H9 (cell line): Measurements from ENCODE around the gene RHBDL1. TPM values are rescaled to one million over a fixed set of nuclear protein-coding genes. Genes with fewer than 3 reads are reported as not detected.

Experiments used
- DNase-seq: peaks from one replicate; pipeline ENCODE4 v3.0.0-alpha.2; 2017
- H2AFZ ChIP-seq: one replicate; pipeline ENCODE4 v1.6.1; 2013; ENCODE audit warnings: mild to moderate bottlenecking, low read length, control low read depth, moderate library complexity
- H2AK5ac ChIP-seq: 2 replicates; pipeline ENCODE4 v1.6.1; 2013; ENCODE audit warnings: low read length, control low read depth, mixed read lengths; ENCODE audit not compliant: insufficient read length
- H2BK120ac ChIP-seq: one replicate; pipeline ENCODE4 v1.6.1; 2013; ENCODE audit warnings: low read depth, mild to moderate bottlenecking, low read length, control low read depth, inconsistent platforms; ENCODE audit not compliant: poor library complexity, severe bottlenecking
- H2BK12ac ChIP-seq: 2 replicates; pipeline ENCODE4 v1.6.1; 2013; ENCODE audit warnings: low read length, control low read depth, mixed read lengths, low read depth; ENCODE audit not compliant: insufficient read length
- H2BK15ac ChIP-seq: 2 replicates; pipeline ENCODE4 v1.6.1; 2013; ENCODE audit warnings: low read depth, low read length, control low read depth
- H2BK20ac ChIP-seq: one replicate; pipeline ENCODE4 v1.6.1; 2013; ENCODE audit warnings: low read depth, mild to moderate bottlenecking, low read length, control low read depth, inconsistent platforms; ENCODE audit not compliant: poor library complexity, severe bottlenecking
- H2BK5ac ChIP-seq: 2 replicates; pipeline ENCODE4 v1.6.1; 2013; ENCODE audit warnings: low read length, control low read depth, mixed read lengths; ENCODE audit not compliant: insufficient read length
- H3K14ac ChIP-seq: 2 replicates; pipeline ENCODE4 v1.6.1; 2013; ENCODE audit warnings: low read length, control low read depth; ENCODE audit not compliant: insufficient read depth
- H3K18ac ChIP-seq: 2 replicates; pipeline ENCODE4 v1.6.1; 2013; ENCODE audit warnings: low read depth, mild to moderate bottlenecking, mixed read lengths, low read length, control low read depth; ENCODE audit not compliant: insufficient read length
- H3K23ac ChIP-seq: 2 replicates; pipeline ENCODE4 v1.6.1; 2013; ENCODE audit warnings: low read length, control low read depth, mixed read lengths, low read depth; ENCODE audit not compliant: insufficient read length
- H3K23me2 ChIP-seq: 2 replicates; pipeline ENCODE4 v1.6.1; 2013; ENCODE audit warnings: low read depth, mild to moderate bottlenecking, mixed read lengths, low read length, control low read depth; ENCODE audit not compliant: insufficient read length, poor library complexity, severe bottlenecking
- H3K27ac ChIP-seq: 2 replicates; pipeline ENCODE4 v1.5.1; 2013; ENCODE audit warnings: low read length, control low read depth, mixed read lengths, low read depth; ENCODE audit not compliant: insufficient read length
- H3K27me3 ChIP-seq: 2 replicates; pipeline ENCODE4 v1.6.1; 2013; ENCODE audit warnings: low read length, control low read depth, inconsistent platforms; ENCODE audit not compliant: insufficient read depth
- H3K4ac ChIP-seq: 2 replicates; pipeline ENCODE4 v1.6.1; 2013; ENCODE audit warnings: low read depth, mild to moderate bottlenecking, control low read depth, inconsistent platforms, low read length, moderate library complexity
- H3K4me1 ChIP-seq: 2 replicates; pipeline ENCODE4 v1.6.1; 2013; ENCODE audit warnings: low read length, control low read depth, inconsistent platforms; ENCODE audit not compliant: insufficient read depth
- H3K4me2 ChIP-seq: 2 replicates; pipeline ENCODE4 v1.6.1; 2013; ENCODE audit warnings: low read length, control low read depth, mixed read lengths; ENCODE audit not compliant: insufficient read length, insufficient read depth
- H3K56ac ChIP-seq: 2 replicates; pipeline ENCODE4 v1.6.1; 2013; ENCODE audit warnings: low read depth, mild to moderate bottlenecking, mixed read lengths, low read length, control low read depth; ENCODE audit not compliant: insufficient read length
- H3K79me1 ChIP-seq: 2 replicates; pipeline ENCODE4 v1.6.1; 2013; ENCODE audit warnings: low read depth, mild to moderate bottlenecking, moderate library complexity, low read length, control low read depth, inconsistent platforms; ENCODE audit not compliant: insufficient read depth, poor library complexity, severe bottlenecking
- H3K79me2 ChIP-seq: 2 replicates; pipeline ENCODE4 v1.6.1; 2013; ENCODE audit warnings: low read length, control low read depth, inconsistent platforms; ENCODE audit not compliant: insufficient read depth
- H3K9ac ChIP-seq: 2 replicates; pipeline ENCODE4 v1.6.1; 2013; ENCODE audit warnings: low read length, control low read depth, mixed read lengths; ENCODE audit not compliant: insufficient read length; ENCODE audit errors: extremely low read depth
- H3K9me3 ChIP-seq: one replicate; pipeline ENCODE4 v1.6.1; 2013; ENCODE audit warnings: low read depth, low read length, inconsistent platforms; ENCODE audit not compliant: control insufficient read depth
- H3T11ph ChIP-seq: one replicate; pipeline ENCODE4 v1.6.1; 2013; ENCODE audit warnings: mild to moderate bottlenecking, low read length, control low read depth, inconsistent platforms
- H4K20me1 ChIP-seq: one replicate; pipeline ENCODE4 v1.6.1; 2013; ENCODE audit not compliant: control insufficient read depth, insufficient read length, insufficient read depth
- H4K5ac ChIP-seq: 2 replicates; pipeline ENCODE4 v1.6.1; 2013; ENCODE audit warnings: low read depth, mild to moderate bottlenecking, mixed read lengths, low read length, control low read depth; ENCODE audit not compliant: insufficient read length
- H4K8ac ChIP-seq: replicated peaks from 2 replicates; pipeline ENCODE4 v1.6.1; 2013; ENCODE audit warnings: low read length, control low read depth, mixed read lengths, low read depth; ENCODE audit not compliant: insufficient read length
- H4K91ac ChIP-seq: 2 replicates; pipeline ENCODE4 v1.6.1; 2013; ENCODE audit warnings: low read depth, mild to moderate bottlenecking, moderate library complexity, mixed read lengths, low read length, control low read depth; ENCODE audit not compliant: insufficient read length
- H3K27ac Mint-ChIP-seq, 3 experiments: 2 replicates in 2 of 3; 3 replicates in 1 of 3; pipeline ENCODE4 v1.8.0; 2020 to 2021; ENCODE audit warnings: mixed read lengths in 3 of 3, mild to moderate bottlenecking in 1 of 3, moderate library complexity in 1 of 3
- H3K27me3 Mint-ChIP-seq: 2 replicates; pipeline ENCODE4 v1.8.0; 2021; ENCODE audit warnings: low read depth, mild to moderate bottlenecking, moderate library complexity, mixed read lengths
- H3K36me3 Mint-ChIP-seq, 3 experiments: 2 replicates in 2 of 3; 3 replicates in 1 of 3; pipeline ENCODE4 v1.8.0; 2020 to 2021; ENCODE audit warnings: low read depth in 3 of 3, mixed read lengths in 3 of 3; ENCODE audit not compliant: insufficient read depth in 1 of 3
- H3K4me1 Mint-ChIP-seq, 2 experiments: 2 replicates each; pipeline ENCODE4 v1.8.0; 2020; ENCODE audit warnings: mixed read lengths in 2 of 2
- H3K4me3 Mint-ChIP-seq, 2 experiments: 2 replicates in 1 of 2; 3 replicates in 1 of 2; pipeline ENCODE4 v1.8.0; 2020 to 2021; ENCODE audit warnings: mild to moderate bottlenecking in 2 of 2, mixed read lengths in 2 of 2, moderate library complexity in 1 of 2
- H3K9me3 Mint-ChIP-seq, 2 experiments: 2 replicates in 1 of 2; 3 replicates in 1 of 2; pipeline ENCODE4 v1.8.0; 2020; ENCODE audit warnings: mild to moderate bottlenecking in 2 of 2, mixed read lengths in 2 of 2, moderate library complexity in 1 of 2
- WGBS: extraction: QIAGEN DNeasy Blood & Tissue Kit; methylation state at CpG from one replicate; pipeline ENCODE4 v1.1.7; 2013; ENCODE audit warnings: missing lambda C conversion rate, low lambda C conversion rate, mixed read lengths; ENCODE audit not compliant: insufficient read length; ENCODE audit errors: extremely low coverage; 5-methylcytosine and 5-hydroxymethylcytosine counted together
- total RNA-seq: library from RNA; stranded (reverse); gene quantifications from 2 replicates; pipeline ENCODE4 v1.2.1, GENCODE V29; 2021
- TF ChIP-seq, protein P1 (sequence below): fragments of 200-600 bp; sonication (generic); conservative IDR thresholded peaks from 3 replicates; pipeline ENCODE4 v1.8.0; 2021; ENCODE audit warnings: antibody characterized with exemption, mild to moderate bottlenecking

The RHBDL1 gene
- total RNA-seq, 1 experiment from 2014 or later, result 7.6 TPM

DNA sequence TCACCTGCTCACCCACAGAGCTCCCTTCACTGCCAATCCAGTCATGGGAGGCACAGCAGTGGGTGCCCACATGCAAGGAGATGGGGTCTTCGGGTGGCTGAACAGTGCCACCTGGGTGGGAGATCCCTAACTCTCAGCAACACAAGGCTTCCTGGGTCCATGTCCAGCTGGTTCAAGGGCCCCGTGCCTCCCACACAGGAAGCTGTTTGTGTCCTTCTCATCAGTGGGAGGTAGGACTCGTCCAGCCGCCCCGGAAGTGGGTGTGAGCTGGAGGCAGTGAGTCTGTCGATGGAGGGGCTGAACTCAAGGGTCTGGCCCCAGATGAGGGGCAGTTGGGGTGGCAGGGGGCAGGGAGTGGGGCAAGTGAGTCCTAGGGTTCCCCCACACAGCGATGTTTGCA is 28.6 kb downstream of the RHBDL1 start:
- TF ChIP-seq, protein P1, sequence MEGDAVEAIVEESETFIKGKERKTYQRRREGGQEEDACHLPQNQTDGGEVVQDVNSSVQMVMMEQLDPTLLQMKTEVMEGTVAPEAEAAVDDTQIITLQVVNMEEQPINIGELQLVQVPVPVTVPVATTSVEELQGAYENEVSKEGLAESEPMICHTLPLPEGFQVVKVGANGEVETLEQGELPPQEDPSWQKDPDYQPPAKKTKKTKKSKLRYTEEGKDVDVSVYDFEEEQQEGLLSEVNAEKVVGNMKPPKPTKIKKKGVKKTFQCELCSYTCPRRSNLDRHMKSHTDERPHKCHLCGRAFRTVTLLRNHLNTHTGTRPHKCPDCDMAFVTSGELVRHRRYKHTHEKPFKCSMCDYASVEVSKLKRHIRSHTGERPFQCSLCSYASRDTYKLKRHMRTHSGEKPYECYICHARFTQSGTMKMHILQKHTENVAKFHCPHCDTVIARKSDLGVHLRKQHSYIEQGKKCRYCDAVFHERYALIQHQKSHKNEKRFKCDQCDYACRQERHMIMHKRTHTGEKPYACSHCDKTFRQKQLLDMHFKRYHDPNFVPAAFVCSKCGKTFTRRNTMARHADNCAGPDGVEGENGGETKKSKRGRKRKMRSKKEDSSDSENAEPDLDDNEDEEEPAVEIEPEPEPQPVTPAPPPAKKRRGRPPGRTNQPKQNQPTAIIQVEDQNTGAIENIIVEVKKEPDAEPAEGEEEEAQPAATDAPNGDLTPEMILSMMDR, result no peak
- no CpG with 5 or more reads among the region's 7 CpGs for WGBS
- peaks cover 0 to 3% (median 0%) of the 10 kb centered on the region in 3 experiments; a peak in 2 of 7 replicates for H3K36me3 Mint-ChIP-seq
- no peak overlapping the region for H2AK5ac ChIP-seq
- no peak overlapping the region for H3K14ac ChIP-seq
- H3K23ac ChIP-seq, result no peak overlapping the region
- H3K9me3 Mint-ChIP-seq, result peaks cover 0 to 2% of the 10 kb centered on the region in 2 experiments; a peak in 1 of 5 replicates
- DNase-seq, result no peak
- no peak overlapping the region for H2BK15ac ChIP-seq
- H3K9me3 ChIP-seq, result no peaks in the 10 kb centered on the region
- no peaks in the 10 kb centered on the region for H3K4me1 ChIP-seq
- no peak overlapping the region for H2BK5ac ChIP-seq
- H3K56ac ChIP-seq, result no peak overlapping the region
- H2AFZ ChIP-seq, result no peak overlapping the region
- peaks cover 4% of the 10 kb centered on the region for H3K23me2 ChIP-seq
- H4K5ac ChIP-seq, result no peak overlapping the region
- H4K8ac ChIP-seq, result no peak overlapping the region
- H3K27ac Mint-ChIP-seq, result no peak overlapping the region
- H3K27me3 ChIP-seq, result peaks cover 59% of the 10 kb centered on the region
- no peak overlapping the region for H2BK20ac ChIP-seq
- H3K18ac ChIP-seq, result no peak overlapping the region
- H3K4ac ChIP-seq, result no peak overlapping the region
- H3K27ac ChIP-seq, result no peak overlapping the region
- H3T11ph ChIP-seq, result no peak overlapping the region
- H2BK120ac ChIP-seq, result no peak overlapping the region
- no peak overlapping the region for H4K91ac ChIP-seq
- no peaks in the 10 kb centered on the region for H3K79me1 ChIP-seq
- no peak overlapping the region for H2BK12ac ChIP-seq
- H3K9ac ChIP-seq, result no peak overlapping the region
- no peak overlapping the region for H3K4me2 ChIP-seq
- no peaks in the 10 kb centered on the region for H4K20me1 ChIP-seq
- no peak overlapping the region; a peak in 1 of 5 replicates for H3K4me3 Mint-ChIP-seq
- H3K79me2 ChIP-seq, result no peaks in the 10 kb centered on the region
- peaks cover 0 to 7% of the 10 kb centered on the region in 2 experiments; a peak in 1 of 4 replicates for H3K4me1 Mint-ChIP-seq
- H3K27me3 Mint-ChIP-seq, result peaks cover 88% of the 10 kb centered on the region
